HEK293 (cell line): ENCODE data around the gene PITPNB.

ENCODE experiments used
- CTCF ChIA-PET: fragments of 350-600 bp; formaldehyde crosslinking; extraction: SDS; loops from one replicate; lab custom pipeline; 2021; ENCODE audit warnings: antibody characterized with exemption; lab: Yijun Ruan, JAX
- POLR2A ChIA-PET: fragments of 300-600 bp; formaldehyde crosslinking; extraction: SDS; loops from one replicate; lab custom pipeline; 2020; ENCODE audit warnings: antibody characterized with exemption, inconsistent platforms; lab: Yijun Ruan, JAX
- H3K27ac ChIP-seq: fragments of 200-500 bp; sonication (Bioruptor generic); 2 replicates; pipeline ENCODE4 v1.5.1; 2014; ENCODE audit warnings: low read depth, low read length, control low read depth, inconsistent platforms; ENCODE audit errors: extremely low read depth
- H3K36me3 ChIP-seq, 2 experiments: fragments of 200-500 bp in 1 of 2; sonication (Bioruptor generic) in 1 of 2; 1 replicate in 1 of 2; 2 replicates in 1 of 2; pipeline ENCODE4 v1.5.1; 2014 to 2017; ENCODE audit warnings: inconsistent platforms in 2 of 2, low read length in 2 of 2; ENCODE audit not compliant: control insufficient read depth in 2 of 2, insufficient read depth in 1 of 2
- H3K4me1 ChIP-seq: fragments of 200-500 bp; sonication (Bioruptor generic); 2 replicates; pipeline ENCODE4 v1.5.1; 2014; ENCODE audit warnings: mild to moderate bottlenecking, low read length, inconsistent platforms; ENCODE audit not compliant: control insufficient read depth, insufficient read depth
- H3K4me3 ChIP-seq: 2 replicates; pipeline ENCODE4 v1.5.1; 2011; ENCODE audit warnings: low read depth, mild to moderate bottlenecking, control low read depth, low read length, moderate library complexity
- H3K9me3 ChIP-seq: fragments of 200-500 bp; sonication (Bioruptor generic); 2 replicates; pipeline ENCODE4 v1.5.1; 2014; ENCODE audit warnings: low read depth, low read length, inconsistent platforms; ENCODE audit not compliant: control insufficient read depth, insufficient read depth
- MEIS1 ChIP-seq: sonication (generic); formaldehyde crosslinking; IDR thresholded peaks from 2 replicates; pipeline ENCODE4 v1.8.1; 2022; ENCODE audit warnings: missing genetic modification reagents, mild to moderate bottlenecking, borderline replicate concordance
- SCRT1 ChIP-seq: fragments of 450-650 bp; formaldehyde crosslinking; IDR thresholded peaks from 2 replicates; pipeline ENCODE4 v1.5.1; 2016; ENCODE audit warnings: missing biosample characterization, missing genetic modification characterization, borderline replicate concordance
- ZFP41 ChIP-seq: fragments of 450-650 bp; formaldehyde crosslinking; IDR thresholded peaks from 2 replicates; pipeline ENCODE4 v1.5.1; 2016; ENCODE audit warnings: missing biosample characterization, missing genetic modification characterization, borderline replicate concordance
- ZNF169 ChIP-seq: fragments of 450-650 bp; formaldehyde crosslinking; IDR thresholded peaks from 2 replicates; pipeline ENCODE4 v1.5.1; 2016; ENCODE audit warnings: missing biosample characterization, missing genetic modification characterization
- ZNF211 ChIP-seq: fragments of 450-650 bp; formaldehyde crosslinking; IDR thresholded peaks from 2 replicates; pipeline ENCODE4 v1.5.1; 2016; ENCODE audit warnings: low read depth, missing biosample characterization, missing genetic modification characterization
- ZNF302 ChIP-seq: fragments of 450-650 bp; formaldehyde crosslinking; IDR thresholded peaks from 2 replicates; pipeline ENCODE4 v1.5.1; 2016; ENCODE audit warnings: missing biosample characterization, missing genetic modification characterization, low read depth
- ZNF311 ChIP-seq: fragments of 450-650 bp; formaldehyde crosslinking; IDR thresholded peaks from 2 replicates; pipeline ENCODE4 v1.5.1; 2017; ENCODE audit warnings: missing biosample characterization, missing genetic modification characterization, borderline replicate concordance
- ZNF404 ChIP-seq: fragments of 450-650 bp; formaldehyde crosslinking; IDR thresholded peaks from 2 replicates; pipeline ENCODE4 v1.5.1; 2017; ENCODE audit warnings: missing biosample characterization, missing genetic modification characterization
- ZNF621 ChIP-seq: fragments of 450-650 bp; formaldehyde crosslinking; IDR thresholded peaks from 2 replicates; pipeline ENCODE4 v1.5.1; 2017; ENCODE audit warnings: missing biosample characterization, missing genetic modification characterization
- ZNF654 ChIP-seq: fragments of 450-650 bp; formaldehyde crosslinking; IDR thresholded peaks from 2 replicates; pipeline ENCODE4 v1.5.1; 2016; ENCODE audit warnings: low read depth, missing biosample characterization, missing genetic modification characterization
- ZNF677 ChIP-seq: fragments of 450-650 bp; IDR thresholded peaks from 2 replicates; pipeline ENCODE4 v1.5.0; 2018; ENCODE audit warnings: missing biosample characterization, mild to moderate bottlenecking, missing genetic modification characterization, moderate library complexity
- ZNF707 ChIP-seq: fragments of 450-650 bp; formaldehyde crosslinking; IDR thresholded peaks from 2 replicates; pipeline ENCODE4 v1.5.1; 2016; ENCODE audit warnings: missing biosample characterization, missing genetic modification characterization
- TF ChIP-seq, protein P1 (sequence below): fragments of 450-650 bp; formaldehyde crosslinking; IDR thresholded peaks from 2 replicates; pipeline ENCODE4 v1.5.1; 2016; ENCODE audit warnings: missing biosample characterization, missing genetic modification characterization
- TF ChIP-seq, protein P2 (sequence below): fragments of 450-650 bp; formaldehyde crosslinking; IDR thresholded peaks from 2 replicates; pipeline ENCODE4 v1.5.1; 2016; ENCODE audit warnings: missing biosample characterization, missing genetic modification characterization
- TF ChIP-seq, protein P3 (sequence below): fragments of 450-650 bp; formaldehyde crosslinking; IDR thresholded peaks from 2 replicates; pipeline ENCODE4 v1.5.1; 2016; ENCODE audit warnings: missing biosample characterization, missing genetic modification characterization
- TF ChIP-seq, protein P4 (sequence below): sonication (generic); formaldehyde crosslinking; IDR thresholded peaks from 2 replicates; pipeline ENCODE4 v1.8.1; 2022; ENCODE audit warnings: mild to moderate bottlenecking, moderate library complexity, missing genetic modification reagents
- TF ChIP-seq, protein P5 (sequence below): fragments of 450-650 bp; formaldehyde crosslinking; IDR thresholded peaks from 2 replicates; pipeline ENCODE4 v1.5.1; 2017; ENCODE audit warnings: missing biosample characterization, missing genetic modification characterization
- TF ChIP-seq, protein P6 (sequence below): fragments of 450-650 bp; formaldehyde crosslinking; IDR thresholded peaks from 2 replicates; pipeline ENCODE4 v1.5.1; 2016; ENCODE audit warnings: missing biosample characterization, missing genetic modification characterization, borderline replicate concordance
- TF ChIP-seq, protein P7 (sequence below): fragments of 450-650 bp; formaldehyde crosslinking; IDR thresholded peaks from 2 replicates; pipeline ENCODE4 v1.5.1; 2016; ENCODE audit warnings: missing biosample characterization, missing genetic modification characterization

PITPNB gene

DNA sequence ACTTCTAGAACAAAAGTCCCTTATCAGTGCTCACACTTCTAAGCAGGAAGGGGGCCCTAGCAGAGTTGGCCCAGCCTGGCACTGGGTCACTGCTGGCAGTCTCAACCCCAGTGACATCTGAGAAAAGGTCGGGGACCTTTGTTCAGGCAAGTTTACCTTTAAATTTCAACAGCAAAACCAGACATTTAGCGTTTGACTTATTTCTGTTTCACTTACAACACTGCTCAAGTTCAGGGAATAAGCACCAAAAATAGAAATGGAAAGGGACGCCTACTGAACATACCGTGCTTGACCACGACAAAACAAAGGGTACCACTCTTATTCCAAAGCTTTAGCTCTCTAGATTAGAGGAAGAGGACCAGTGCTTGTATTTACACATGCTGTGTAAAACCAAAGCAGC lies 26.2 kb downstream of the PITPNB start:
- Histone ChIP-seq H3K27ac (no peak overlapping the region), H3K4me3 (no peak overlapping the region), H3K4me1 (no peaks in the 10 kb centered on the region), H3K9me3 (no peaks in the 10 kb centered on the region), H3K36me3 (peaks cover 66 to 95% of the 10 kb centered on the region in 2 experiments)
- ChIA-PET POLR2A (interaction anchor here (0.7 kb wide), 1 partner anchor 44 kb away, joined by 8 read pairs; no protein-coding TSS in a partner anchor), CTCF (interaction anchor here (0.5 to 3.3 kb wide), 3 partner anchors 12 to 963 kb away, joined by 3 to 19 read pairs (median 3); no protein-coding TSS in a partner anchor)
- TF ChIP-seq, protein P1, sequence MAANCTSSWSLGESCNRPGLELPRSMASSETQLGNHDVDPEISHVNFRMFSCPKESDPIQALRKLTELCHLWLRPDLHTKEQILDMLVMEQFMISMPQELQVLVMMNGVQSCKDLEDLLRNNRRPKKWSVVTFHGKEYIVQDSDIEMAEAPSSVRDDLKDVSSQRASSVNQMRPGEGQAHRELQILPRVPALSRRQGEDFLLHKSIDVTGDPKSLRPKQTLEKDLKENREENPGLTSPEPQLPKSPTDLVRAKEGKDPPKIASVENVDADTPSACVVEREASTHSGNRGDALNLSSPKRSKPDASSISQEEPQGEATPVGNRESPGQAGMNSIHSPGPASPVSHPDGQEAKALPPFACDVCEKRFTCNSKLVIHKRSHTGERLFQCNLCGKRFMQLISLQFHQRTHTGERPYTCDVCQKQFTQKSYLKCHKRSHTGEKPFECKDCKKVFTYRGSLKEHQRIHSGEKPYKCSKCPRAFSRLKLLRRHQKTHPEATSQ (tag by site-specific recombination): no peak
- TF ChIP-seq, protein P2, sequence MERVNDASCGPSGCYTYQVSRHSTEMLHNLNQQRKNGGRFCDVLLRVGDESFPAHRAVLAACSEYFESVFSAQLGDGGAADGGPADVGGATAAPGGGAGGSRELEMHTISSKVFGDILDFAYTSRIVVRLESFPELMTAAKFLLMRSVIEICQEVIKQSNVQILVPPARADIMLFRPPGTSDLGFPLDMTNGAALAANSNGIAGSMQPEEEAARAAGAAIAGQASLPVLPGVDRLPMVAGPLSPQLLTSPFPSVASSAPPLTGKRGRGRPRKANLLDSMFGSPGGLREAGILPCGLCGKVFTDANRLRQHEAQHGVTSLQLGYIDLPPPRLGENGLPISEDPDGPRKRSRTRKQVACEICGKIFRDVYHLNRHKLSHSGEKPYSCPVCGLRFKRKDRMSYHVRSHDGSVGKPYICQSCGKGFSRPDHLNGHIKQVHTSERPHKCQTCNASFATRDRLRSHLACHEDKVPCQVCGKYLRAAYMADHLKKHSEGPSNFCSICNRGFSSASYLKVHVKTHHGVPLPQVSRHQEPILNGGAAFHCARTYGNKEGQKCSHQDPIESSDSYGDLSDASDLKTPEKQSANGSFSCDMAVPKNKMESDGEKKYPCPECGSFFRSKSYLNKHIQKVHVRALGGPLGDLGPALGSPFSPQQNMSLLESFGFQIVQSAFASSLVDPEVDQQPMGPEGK (tag by site-specific recombination): no peak
- TF ChIP-seq ZFP41 (tag by site-specific recombination): no peak
- TF ChIP-seq, protein P3, sequence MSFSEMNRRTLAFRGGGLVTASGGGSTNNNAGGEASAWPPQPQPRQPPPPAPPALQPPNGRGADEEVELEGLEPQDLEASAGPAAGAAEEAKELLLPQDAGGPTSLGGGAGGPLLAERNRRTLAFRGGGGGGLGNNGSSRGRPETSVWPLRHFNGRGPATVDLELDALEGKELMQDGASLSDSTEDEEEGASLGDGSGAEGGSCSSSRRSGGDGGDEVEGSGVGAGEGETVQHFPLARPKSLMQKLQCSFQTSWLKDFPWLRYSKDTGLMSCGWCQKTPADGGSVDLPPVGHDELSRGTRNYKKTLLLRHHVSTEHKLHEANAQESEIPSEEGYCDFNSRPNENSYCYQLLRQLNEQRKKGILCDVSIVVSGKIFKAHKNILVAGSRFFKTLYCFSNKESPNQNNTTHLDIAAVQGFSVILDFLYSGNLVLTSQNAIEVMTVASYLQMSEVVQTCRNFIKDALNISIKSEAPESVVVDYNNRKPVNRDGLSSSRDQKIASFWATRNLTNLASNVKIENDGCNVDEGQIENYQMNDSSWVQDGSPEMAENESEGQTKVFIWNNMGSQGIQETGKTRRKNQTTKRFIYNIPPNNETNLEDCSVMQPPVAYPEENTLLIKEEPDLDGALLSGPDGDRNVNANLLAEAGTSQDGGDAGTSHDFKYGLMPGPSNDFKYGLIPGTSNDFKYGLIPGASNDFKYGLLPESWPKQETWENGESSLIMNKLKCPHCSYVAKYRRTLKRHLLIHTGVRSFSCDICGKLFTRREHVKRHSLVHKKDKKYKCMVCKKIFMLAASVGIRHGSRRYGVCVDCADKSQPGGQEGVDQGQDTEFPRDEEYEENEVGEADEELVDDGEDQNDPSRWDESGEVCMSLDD (tag by site-specific recombination): no peak
- TF ChIP-seq ZNF677 (tag by site-specific recombination): no peak
- no peak for TF ChIP-seq MEIS1 (CRISPR knock-in tag)
- no peak for TF ChIP-seq ZNF169
- TF ChIP-seq ZNF621 (tag by site-specific recombination): no peak
- TF ChIP-seq, protein P4, sequence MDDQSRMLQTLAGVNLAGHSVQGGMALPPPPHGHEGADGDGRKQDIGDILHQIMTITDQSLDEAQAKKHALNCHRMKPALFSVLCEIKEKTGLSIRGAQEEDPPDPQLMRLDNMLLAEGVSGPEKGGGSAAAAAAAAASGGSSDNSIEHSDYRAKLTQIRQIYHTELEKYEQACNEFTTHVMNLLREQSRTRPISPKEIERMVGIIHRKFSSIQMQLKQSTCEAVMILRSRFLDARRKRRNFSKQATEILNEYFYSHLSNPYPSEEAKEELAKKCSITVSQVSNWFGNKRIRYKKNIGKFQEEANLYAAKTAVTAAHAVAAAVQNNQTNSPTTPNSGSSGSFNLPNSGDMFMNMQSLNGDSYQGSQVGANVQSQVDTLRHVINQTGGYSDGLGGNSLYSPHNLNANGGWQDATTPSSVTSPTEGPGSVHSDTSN (CRISPR knock-in tag): no peak
- no peak for TF ChIP-seq ZNF311 (tag by site-specific recombination)

DNA sequence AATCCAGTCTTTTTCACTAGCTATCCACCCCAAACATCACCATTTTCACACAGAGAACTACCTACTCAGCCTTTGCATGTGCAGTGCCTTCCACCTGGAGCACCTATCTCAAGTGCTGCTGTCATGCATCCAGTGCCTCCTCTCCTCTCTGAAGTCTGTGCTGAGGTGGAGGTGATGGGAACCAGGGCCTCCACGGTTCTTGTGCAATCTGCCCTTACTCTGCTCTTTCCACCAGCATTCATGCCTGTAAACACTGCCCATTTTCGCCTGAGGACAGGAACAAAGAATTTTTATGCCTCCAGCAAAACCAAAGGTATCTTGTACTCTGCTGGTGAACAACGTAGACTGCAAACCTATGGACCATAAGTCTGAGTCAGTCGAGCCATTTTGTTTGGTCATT lies 27.0 kb downstream of the PITPNB start:
- Histone ChIP-seq H3K4me1 (0 out of 2 replicates have a peak, but pooled peaks cover under 1% of the 10 kb centered on the region), H3K9me3 (no peaks in the 10 kb centered on the region), H3K27ac (no peak overlapping the region), H3K4me3 (no peak overlapping the region), H3K36me3 (peaks cover 62 to 95% of the 10 kb centered on the region in 2 experiments)
- ChIA-PET POLR2A (no interaction called here), CTCF (interaction anchor here (0.6 to 3.3 kb wide), 5 partner anchors 11 to 117 kb away, joined by 3 to 19 read pairs (median 3); no protein-coding TSS in a partner anchor)
- TF ChIP-seq, protein P5, sequence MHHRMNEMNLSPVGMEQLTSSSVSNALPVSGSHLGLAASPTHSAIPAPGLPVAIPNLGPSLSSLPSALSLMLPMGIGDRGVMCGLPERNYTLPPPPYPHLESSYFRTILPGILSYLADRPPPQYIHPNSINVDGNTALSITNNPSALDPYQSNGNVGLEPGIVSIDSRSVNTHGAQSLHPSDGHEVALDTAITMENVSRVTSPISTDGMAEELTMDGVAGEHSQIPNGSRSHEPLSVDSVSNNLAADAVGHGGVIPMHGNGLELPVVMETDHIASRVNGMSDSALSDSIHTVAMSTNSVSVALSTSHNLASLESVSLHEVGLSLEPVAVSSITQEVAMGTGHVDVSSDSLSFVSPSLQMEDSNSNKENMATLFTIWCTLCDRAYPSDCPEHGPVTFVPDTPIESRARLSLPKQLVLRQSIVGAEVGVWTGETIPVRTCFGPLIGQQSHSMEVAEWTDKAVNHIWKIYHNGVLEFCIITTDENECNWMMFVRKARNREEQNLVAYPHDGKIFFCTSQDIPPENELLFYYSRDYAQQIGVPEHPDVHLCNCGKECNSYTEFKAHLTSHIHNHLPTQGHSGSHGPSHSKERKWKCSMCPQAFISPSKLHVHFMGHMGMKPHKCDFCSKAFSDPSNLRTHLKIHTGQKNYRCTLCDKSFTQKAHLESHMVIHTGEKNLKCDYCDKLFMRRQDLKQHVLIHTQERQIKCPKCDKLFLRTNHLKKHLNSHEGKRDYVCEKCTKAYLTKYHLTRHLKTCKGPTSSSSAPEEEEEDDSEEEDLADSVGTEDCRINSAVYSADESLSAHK (tag by site-specific recombination): no peak
- TF ChIP-seq ZNF654 (tag by site-specific recombination) (no peak), ZNF707 (tag by site-specific recombination) (no peak), ZNF302 (tag by site-specific recombination) (no peak), ZNF404 (tag by site-specific recombination) (no peak), SCRT1 (no peak), ZNF211 (tag by site-specific recombination) (no peak)
- TF ChIP-seq, protein P6, sequence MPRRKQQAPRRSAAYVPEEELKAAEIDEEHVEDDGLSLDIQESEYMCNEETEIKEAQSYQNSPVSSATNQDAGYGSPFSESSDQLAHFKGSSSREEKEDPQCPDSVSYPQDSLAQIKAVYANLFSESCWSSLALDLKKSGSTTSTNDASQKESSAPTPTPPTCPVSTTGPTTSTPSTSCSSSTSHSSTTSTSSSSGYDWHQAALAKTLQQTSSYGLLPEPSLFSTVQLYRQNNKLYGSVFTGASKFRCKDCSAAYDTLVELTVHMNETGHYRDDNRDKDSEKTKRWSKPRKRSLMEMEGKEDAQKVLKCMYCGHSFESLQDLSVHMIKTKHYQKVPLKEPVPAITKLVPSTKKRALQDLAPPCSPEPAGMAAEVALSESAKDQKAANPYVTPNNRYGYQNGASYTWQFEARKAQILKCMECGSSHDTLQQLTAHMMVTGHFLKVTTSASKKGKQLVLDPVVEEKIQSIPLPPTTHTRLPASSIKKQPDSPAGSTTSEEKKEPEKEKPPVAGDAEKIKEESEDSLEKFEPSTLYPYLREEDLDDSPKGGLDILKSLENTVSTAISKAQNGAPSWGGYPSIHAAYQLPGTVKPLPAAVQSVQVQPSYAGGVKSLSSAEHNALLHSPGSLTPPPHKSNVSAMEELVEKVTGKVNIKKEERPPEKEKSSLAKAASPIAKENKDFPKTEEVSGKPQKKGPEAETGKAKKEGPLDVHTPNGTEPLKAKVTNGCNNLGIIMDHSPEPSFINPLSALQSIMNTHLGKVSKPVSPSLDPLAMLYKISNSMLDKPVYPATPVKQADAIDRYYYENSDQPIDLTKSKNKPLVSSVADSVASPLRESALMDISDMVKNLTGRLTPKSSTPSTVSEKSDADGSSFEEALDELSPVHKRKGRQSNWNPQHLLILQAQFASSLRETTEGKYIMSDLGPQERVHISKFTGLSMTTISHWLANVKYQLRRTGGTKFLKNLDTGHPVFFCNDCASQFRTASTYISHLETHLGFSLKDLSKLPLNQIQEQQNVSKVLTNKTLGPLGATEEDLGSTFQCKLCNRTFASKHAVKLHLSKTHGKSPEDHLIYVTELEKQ: no peak
- TF ChIP-seq, protein P7, sequence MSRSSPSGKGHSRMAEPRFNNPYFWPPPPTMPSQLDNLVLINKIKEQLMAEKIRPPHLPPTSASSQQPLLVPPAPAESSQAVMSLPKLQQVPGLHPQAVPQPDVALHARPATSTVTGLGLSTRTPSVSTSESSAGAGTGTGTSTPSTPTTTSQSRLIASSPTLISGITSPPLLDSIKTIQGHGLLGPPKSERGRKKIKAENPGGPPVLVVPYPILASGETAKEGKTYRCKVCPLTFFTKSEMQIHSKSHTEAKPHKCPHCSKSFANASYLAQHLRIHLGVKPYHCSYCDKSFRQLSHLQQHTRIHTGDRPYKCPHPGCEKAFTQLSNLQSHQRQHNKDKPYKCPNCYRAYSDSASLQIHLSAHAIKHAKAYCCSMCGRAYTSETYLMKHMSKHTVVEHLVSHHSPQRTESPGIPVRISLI (tag by site-specific recombination): no peak
